ENCODE measurements around the gene MAPRE2.

The MAPRE2 gene

GRCh38 chr18:35189510-35189909, 148.3 kb downstream of the MAPRE2 start:
- no peak for TF ChIP-seq CTCF (IDR thresholded peaks at IDR 0.05; ENCODE audit: low read length, missing control alignments)
- peak; percentile 5 for DNase-seq (ENCODE audit: low read depth)
- no peak overlapping the region for H3K4me3 ChIP-seq (replicated peaks; ENCODE audit: low read depth, low read length)

- no peak for TF ChIP-seq CTCF (IDR thresholded peaks at IDR 0.05; ENCODE audit: low read length, missing control alignments)
- no peak overlapping the region for H3K4me3 ChIP-seq (replicated peaks; ENCODE audit: low read depth, low read length)
- DNase-seq (ENCODE audit: low read depth), result no peak
Observed at GRCh38 chr18:35190948-35191697, 149.9 kb downstream of the MAPRE2 start.

- no peak for DNase-seq (ENCODE audit: low read depth)
- no peak overlapping the region for H3K4me3 ChIP-seq (replicated peaks; ENCODE audit: low read depth, low read length)
- no peak for TF ChIP-seq CTCF (IDR thresholded peaks at IDR 0.05; ENCODE audit: low read length, missing control alignments)
Observed at GRCh38 chr18:35191698-35192025, 150.4 kb downstream of the MAPRE2 start.

- DNase-seq (ENCODE audit: low read depth), result no peak
- TF ChIP-seq CTCF (IDR thresholded peaks at IDR 0.05; ENCODE audit: low read length, missing control alignments), result no peak
- H3K4me3 ChIP-seq (replicated peaks; ENCODE audit: low read depth, low read length), result no peak overlapping the region
Observed at GRCh38 chr18:35192415-35192814, 151.2 kb downstream of the MAPRE2 start.
